Hepatocyte (in vitro differentiated cells): ENCODE data around the gene TUBB1. TPM values are rescaled to one million over a fixed set of nuclear protein-coding genes. Genes with fewer than 3 reads are reported as not detected.

Source experiments
- DNase-seq: peaks from one replicate; pipeline ENCODE4 v3.0.0-alpha.2; 2016; ENCODE audit warnings: low spot score
- H2AFZ ChIP-seq: fragments of 200-600 bp; sonication (generic); 2 replicates; pipeline ENCODE4 v1.6.0; 2016; ENCODE audit warnings: antibody characterized with exemption, mild to moderate bottlenecking
- H3K27ac ChIP-seq: fragments of 200-600 bp; sonication (generic); 2 replicates; pipeline ENCODE4 v1.5.1; 2016; ENCODE audit warnings: mild to moderate bottlenecking
- H3K27me3 ChIP-seq: fragments of 200-600 bp; sonication (generic); 2 replicates; pipeline ENCODE4 v1.6.1; 2016
- H3K36me3 ChIP-seq: fragments of 200-600 bp; sonication (generic); replicated peaks from 2 replicates; pipeline ENCODE4 v1.5.1; 2016; ENCODE audit warnings: low read depth; ENCODE audit not compliant: insufficient read depth
- H3K4me1 ChIP-seq: fragments of 200-600 bp; sonication (generic); 2 replicates; pipeline ENCODE4 v1.5.1; 2016; ENCODE audit warnings: mild to moderate bottlenecking, moderate library complexity; ENCODE audit not compliant: insufficient read depth
- H3K4me2 ChIP-seq: fragments of 200-600 bp; sonication (generic); 2 replicates; pipeline ENCODE4 v1.6.0; 2016
- H3K4me3 ChIP-seq: fragments of 200-600 bp; sonication (generic); 2 replicates; pipeline ENCODE4 v1.5.1; 2016; ENCODE audit warnings: mild to moderate bottlenecking
- H3K79me2 ChIP-seq: fragments of 200-600 bp; sonication (generic); 2 replicates; pipeline ENCODE4 v1.6.0; 2017; ENCODE audit warnings: mild to moderate bottlenecking
- H3K9me2 ChIP-seq: fragments of 200-600 bp; sonication (generic); replicated peaks from 2 replicates; pipeline ENCODE4 v1.6.0; 2017; ENCODE audit warnings: mild to moderate bottlenecking; ENCODE audit not compliant: insufficient read depth
- H3K9me3 ChIP-seq: fragments of 200-600 bp; sonication (generic); 2 replicates; pipeline ENCODE4 v1.5.1; 2016; ENCODE audit warnings: low read depth, mild to moderate bottlenecking
- H4K20me1 ChIP-seq: fragments of 200-600 bp; sonication (generic); 2 replicates; pipeline ENCODE4 v1.6.0; 2016; ENCODE audit warnings: mild to moderate bottlenecking; ENCODE audit not compliant: insufficient read depth, poor library complexity, severe bottlenecking
- CTCF ChIP-seq: fragments of 200-600 bp; sonication (generic); IDR thresholded peaks from 2 replicates; pipeline ENCODE4 v1.5.1; 2016; ENCODE audit warnings: antibody characterized with exemption, mild to moderate bottlenecking; ENCODE audit not compliant: poor library complexity
- EZH2 ChIP-seq: fragments of 200-600 bp; sonication (generic); IDR thresholded peaks from 2 replicates; pipeline ENCODE4 v1.6.1; 2016; ENCODE audit warnings: antibody characterized with exemption, mild to moderate bottlenecking, borderline replicate concordance
- EZH2phosphoT487 ChIP-seq: fragments of 200-600 bp; sonication (generic); IDR thresholded peaks from one replicate; pipeline ENCODE4 v1.6.1; 2018; ENCODE audit warnings: antibody characterized with exemption, mild to moderate bottlenecking, low read depth, moderate library complexity; ENCODE audit not compliant: unreplicated experiment, severe bottlenecking
- WGBS: methylation state at CpG from one replicate; pipeline ENCODE4 v1.1.6; 2016; ENCODE audit warnings: low lambda C conversion rate; ENCODE audit errors: missing lambda C conversion rate; 5-methylcytosine and 5-hydroxymethylcytosine counted together
- polyA plus RNA-seq: library from polyadenylated mRNA; unstranded; fragments of >200 nt; fragmentation: Nextera tagmentation; extraction: Ambion mirVana; gene quantifications from 2 replicates; pipeline ENCODE4 v1.2.1, GENCODE V29; 2016
- total RNA-seq: library from RNA; depleted of rRNA; stranded (reverse); fragments of >200 nt; gene quantifications from 2 replicates; pipeline ENCODE4 v1.2.3, GENCODE V29; 2014

TUBB1 gene
- total and polyA plus RNA-seq, 2 experiments from 2014 or later = 0.05 to 0.10 TPM

DNA sequence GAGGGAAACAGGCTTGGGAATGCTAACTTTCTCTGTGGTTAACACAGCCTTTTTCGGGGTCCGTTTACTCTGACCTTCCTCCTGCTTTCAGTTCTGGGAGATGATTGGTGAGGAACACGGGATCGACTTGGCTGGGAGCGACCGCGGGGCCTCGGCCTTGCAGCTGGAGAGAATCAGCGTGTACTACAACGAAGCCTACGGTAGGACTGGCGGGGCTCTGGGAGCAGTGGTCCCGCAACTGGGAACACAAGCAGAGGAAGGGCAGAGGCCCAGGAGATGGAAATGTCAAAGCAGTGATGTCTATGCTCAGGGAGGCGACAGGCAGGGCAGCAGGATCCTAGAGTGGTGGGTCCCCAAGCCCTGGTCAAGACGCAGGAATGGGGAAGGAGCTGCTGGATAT lies 3.5 kb downstream of the TUBB1 start:
- TF ChIP-seq EZH2phosphoT487 = no peak
- TF ChIP-seq EZH2 = no peak
- no peak for TF ChIP-seq CTCF
- no peak overlapping the region for H2AFZ ChIP-seq
- no peak for DNase-seq
- no peaks in the 10 kb centered on the region for H3K27me3 ChIP-seq
- H3K4me1 ChIP-seq = peaks cover 4% of the 10 kb centered on the region
- no peak overlapping the region for H3K4me3 ChIP-seq
- H3K9me2 ChIP-seq = no peaks in the 10 kb centered on the region
- peaks cover 11% of the 10 kb centered on the region for H4K20me1 ChIP-seq
- peaks cover 3% of the 10 kb centered on the region for H3K36me3 ChIP-seq
- no peak overlapping the region for H3K27ac ChIP-seq
- no peak overlapping the region for H3K4me2 ChIP-seq
- H3K79me2 ChIP-seq = peaks cover 25% of the 10 kb centered on the region
- WGBS = 96% methylated on average over 14 of the region's 15 CpGs
- no peaks in the 10 kb centered on the region for H3K9me3 ChIP-seq

- Histone ChIP-seq H3K9me3 (no peaks in the 10 kb centered on the region), H3K4me1 (peaks cover 4% of the 10 kb centered on the region), H2AFZ (no peak overlapping the region), H3K4me3 (no peak overlapping the region), H3K27me3 (no peaks in the 10 kb centered on the region), H3K4me2 (no peak overlapping the region), H3K79me2 (peaks cover 33% of the 10 kb centered on the region), H4K20me1 (peaks cover 19% of the 10 kb centered on the region), H3K36me3 (peaks cover 3% of the 10 kb centered on the region), H3K9me2 (no peaks in the 10 kb centered on the region), H3K27ac (no peak overlapping the region)
- over 99% methylated on average over 13 of the region's 13 CpGs for WGBS
- DNase-seq = no peak
- no peak for TF ChIP-seq EZH2
- TF ChIP-seq CTCF = no peak
- no peak for TF ChIP-seq EZH2phosphoT487
Observed at GRCh38 chr20:59023616-59024015, 4.4 kb downstream of the TUBB1 start.

GRCh38 chr20:59024111-59024530 lies 4.9 kb downstream of the TUBB1 start:
- Histone ChIP-seq H3K9me2 (no peaks in the 10 kb centered on the region), H3K4me1 (peaks cover 4% of the 10 kb centered on the region), H3K27me3 (no peaks in the 10 kb centered on the region), H3K4me3 (no peak overlapping the region), H2AFZ (no peak overlapping the region), H3K9me3 (no peaks in the 10 kb centered on the region), H4K20me1 (peaks cover 20% of the 10 kb centered on the region), H3K27ac (no peak overlapping the region), H3K4me2 (no peak overlapping the region), H3K36me3 (peaks cover 3% of the 10 kb centered on the region), H3K79me2 (peaks cover 37% of the 10 kb centered on the region)
- no peak for TF ChIP-seq CTCF
- TF ChIP-seq EZH2 = no peak
- no peak for TF ChIP-seq EZH2phosphoT487
- WGBS = 98% methylated on average over 24 of the region's 24 CpGs
- no peak for DNase-seq

DNA sequence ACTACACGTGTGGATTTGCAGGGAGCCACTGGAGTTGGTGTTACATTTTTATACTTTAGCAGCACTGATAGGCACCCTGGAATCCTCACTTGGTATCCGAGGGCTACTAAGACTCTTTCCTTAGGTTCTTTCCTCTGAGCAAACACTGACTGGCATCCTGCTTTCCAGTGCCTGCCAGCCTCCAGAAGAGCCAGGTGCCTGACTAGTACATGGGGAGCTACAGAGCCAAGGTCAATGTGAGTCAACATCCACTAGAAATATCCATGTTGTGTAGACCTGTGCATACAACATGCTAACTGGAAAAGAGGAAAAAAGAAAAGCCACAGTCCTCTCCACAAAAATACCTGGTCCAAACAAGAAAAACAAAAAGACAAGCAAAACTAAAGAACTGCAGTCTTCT lies 5.9 kb downstream of the TUBB1 start:
- no peak overlapping the region for H3K4me2 ChIP-seq
- H3K27ac ChIP-seq = no peak overlapping the region
- no peaks in the 10 kb centered on the region for H3K27me3 ChIP-seq
- H3K4me1 ChIP-seq = peaks cover 13% of the 10 kb centered on the region
- H4K20me1 ChIP-seq = peaks cover 20% of the 10 kb centered on the region
- peaks cover 3% of the 10 kb centered on the region for H3K36me3 ChIP-seq
- H3K9me2 ChIP-seq = no peaks in the 10 kb centered on the region
- peaks cover 46% of the 10 kb centered on the region for H3K79me2 ChIP-seq
- H3K9me3 ChIP-seq = no peaks in the 10 kb centered on the region
- no peak for DNase-seq
- no peak overlapping the region for H2AFZ ChIP-seq
- H3K4me3 ChIP-seq = no peak overlapping the region
- TF ChIP-seq EZH2 (no peak), CTCF (no peak), EZH2phosphoT487 (no peak)
- 85% methylated on average over 2 of the region's 2 CpGs for WGBS
